ENCODE measurements around the gene RMND1.
"Not testable (repeated sequence)": the region's sequence is repeated elsewhere in the genome, so short reads cannot be mapped to it uniquely, and the experiment has no call there.

Gene RMND1

DNA sequence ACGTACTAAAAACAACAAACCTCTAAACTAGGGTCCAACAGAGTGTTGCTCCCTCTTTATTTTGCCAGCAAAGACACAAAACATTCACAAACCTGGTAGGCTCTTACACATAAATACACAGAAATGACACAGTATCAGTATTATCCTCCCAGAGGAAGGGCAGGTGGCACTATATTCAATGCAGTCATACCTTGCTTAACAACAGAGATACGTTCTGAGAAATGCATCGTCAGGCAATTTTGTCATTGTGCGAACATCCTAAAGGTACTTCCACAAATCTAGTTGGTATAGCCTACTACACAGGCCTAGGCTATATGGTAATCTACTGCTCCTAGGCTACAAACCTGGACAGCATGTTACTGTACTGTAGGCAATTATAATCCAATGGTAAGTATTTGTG lies 70.2 kb downstream of the RMND1 start:
- DNase-seq, result no peak

DNA sequence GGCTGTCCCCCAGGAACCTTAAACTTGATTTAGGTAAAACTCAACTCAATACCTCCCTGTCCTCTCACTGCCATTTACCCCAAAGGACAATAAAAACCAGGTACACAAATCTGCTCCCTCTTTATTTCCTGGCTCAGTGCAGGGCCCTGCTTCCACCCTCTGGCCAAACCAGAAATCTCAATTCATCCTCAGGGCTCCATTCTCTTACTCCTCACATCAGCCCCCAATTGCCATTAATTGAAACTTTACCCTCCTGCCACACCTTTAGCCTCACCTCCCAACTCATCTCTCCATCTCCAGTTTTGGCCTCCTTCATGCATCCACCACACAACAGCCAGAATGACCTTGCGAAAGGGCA lies 71.1 kb downstream of the RMND1 start:
- no peak for DNase-seq

DNA sequence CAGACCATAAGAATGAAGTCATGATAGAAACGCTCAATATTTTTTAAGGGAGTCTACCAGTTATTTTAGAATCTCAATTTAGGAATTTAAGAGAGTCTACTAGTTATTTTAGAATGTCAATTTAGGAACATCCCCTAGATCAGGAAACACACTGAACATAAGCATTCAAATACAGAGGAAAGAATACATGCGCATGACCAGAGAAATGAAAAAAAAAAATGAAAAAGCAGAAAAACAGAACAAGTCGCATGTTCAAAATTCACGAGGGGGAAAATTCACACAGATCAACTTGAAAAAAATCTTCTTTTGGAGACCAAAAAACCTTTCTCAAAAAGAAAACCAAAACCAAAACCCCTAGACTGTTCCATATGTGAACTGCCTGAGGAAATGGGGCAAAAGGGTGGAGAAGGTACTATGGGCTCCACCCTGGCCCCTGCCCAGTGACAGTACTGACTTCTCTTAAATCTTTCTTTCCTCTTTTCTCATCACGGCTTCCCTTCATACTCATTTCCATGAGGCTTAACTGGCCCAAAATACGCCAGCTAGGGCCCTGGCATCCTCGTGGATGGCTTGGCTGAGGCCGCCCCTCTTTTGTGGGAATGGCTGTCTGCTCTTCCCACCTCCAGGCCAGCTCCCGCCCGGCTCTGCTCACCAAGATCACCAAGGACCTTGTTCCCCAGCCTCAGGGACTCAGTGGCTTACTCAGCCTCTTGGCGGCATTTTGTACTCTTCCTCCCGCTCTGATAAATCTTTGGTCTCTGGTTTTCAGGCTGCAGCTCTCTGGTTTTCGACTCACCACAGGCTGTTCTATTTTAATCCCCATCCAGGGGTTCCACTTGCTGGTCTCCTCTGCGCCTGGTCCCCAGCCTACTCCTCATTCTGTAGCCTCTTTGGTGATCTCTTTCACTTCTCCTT lies 71.7 kb downstream of the RMND1 start:
- no peak for DNase-seq

DNA sequence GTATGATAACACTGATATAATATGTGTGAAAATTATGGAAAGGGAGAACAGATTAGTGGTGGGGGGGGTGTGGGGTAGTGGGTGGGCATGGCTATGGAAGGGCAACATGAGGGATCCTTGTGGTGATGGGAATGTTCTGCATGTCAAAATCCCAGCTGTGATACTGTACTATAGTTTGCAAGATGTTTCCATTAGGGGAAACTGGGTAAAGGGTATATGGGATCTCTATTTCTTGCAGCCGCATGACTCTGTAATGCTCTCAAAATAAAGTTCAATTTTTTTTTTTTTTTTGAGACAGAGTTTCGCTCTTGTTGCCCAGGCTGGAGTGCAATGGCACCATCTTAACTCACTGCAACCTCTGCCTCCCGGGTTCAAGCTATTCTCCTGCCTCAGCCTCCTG lies 74.8 kb downstream of the RMND1 start:
- no peak for DNase-seq

DNA sequence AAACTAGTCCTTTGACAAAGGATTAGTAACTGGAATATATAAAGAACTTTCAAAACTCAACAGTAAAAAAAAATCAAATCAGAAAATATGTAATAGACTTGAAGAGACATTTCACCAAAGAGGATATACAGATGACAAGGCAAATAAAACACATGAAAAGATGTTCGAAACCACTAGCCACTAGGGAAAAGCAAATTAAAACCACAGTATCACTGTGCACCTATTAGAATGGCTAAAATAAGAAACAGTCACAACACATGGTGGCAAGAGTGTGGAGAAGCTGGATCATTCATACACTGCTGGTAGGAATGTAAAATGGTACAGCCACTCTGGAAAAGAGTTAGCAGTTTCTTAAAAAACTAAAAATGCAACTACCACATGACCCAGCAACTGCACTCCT lies 75.5 kb downstream of the RMND1 start:
- no peak for DNase-seq

DNA sequence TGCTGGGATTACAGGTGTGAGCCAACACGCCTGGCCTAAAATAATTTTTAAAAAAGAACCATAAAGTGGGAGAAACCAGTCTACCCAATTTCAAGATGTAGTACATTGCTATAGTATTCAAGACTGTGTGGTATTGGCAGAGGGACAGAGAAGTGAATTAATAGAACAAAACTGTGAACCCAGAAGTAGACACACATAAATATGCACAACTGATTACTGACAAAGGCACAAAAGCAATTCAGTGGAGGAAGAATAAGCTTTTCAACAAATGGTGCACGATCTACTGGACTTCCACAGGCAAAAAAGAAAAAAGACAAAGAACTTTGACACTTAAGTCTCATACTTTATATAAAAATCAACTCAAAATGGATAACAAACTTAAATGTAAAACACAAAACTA lies 76.1 kb downstream of the RMND1 start:
- no peak for DNase-seq

DNA sequence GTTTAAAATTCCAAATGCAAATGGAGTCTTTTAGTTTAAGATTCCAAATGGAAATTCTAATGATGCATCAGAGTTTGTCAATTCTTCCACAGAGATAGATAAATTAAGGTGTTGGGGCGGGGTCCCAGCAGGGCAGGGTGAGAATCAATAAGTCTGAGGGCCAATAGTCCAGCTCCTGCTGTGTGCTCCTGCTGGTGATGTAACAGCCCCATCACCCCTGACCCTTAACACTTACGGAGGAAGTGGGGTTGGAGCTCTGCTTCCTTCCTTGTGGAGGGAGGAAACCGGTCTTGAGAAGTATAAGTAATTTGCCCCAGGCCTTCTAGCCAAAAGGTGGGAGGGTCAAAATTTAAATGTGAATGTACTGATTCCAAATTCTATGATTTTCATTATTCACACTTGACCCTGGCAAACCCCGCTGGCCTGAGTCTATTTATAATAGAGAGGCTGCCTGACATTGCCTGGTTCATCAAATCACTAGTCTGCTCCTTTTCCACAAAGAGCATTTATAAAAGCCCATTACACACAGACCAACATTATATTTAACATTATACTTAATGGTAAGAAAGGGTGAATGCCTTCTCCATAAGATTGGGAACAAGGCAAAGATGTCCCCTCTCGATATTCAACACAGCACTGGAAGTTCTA lies 77.8 kb downstream of the RMND1 start:
- DNase-seq, result no peak

DNA sequence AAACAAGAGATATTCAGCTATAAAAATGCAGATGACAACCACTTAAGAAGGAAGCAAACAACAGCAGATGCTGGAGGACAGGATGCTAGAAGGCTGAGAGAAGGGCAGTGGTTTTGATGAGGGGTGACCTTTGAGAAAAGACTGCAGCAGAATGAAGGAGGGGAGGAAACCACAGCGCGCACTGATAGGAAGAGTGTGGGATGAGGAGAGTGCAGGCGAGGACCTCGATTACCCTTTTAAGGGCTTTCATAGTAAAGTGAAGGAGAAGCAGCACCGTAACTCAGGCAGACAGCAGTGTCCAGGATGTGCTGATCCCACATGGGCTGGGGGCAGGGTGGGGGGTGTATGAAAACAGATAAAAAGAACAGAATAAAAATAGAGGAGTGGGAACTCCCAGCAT lies 79.8 kb downstream of the RMND1 start:
- DNase-seq, result no peak

DNA sequence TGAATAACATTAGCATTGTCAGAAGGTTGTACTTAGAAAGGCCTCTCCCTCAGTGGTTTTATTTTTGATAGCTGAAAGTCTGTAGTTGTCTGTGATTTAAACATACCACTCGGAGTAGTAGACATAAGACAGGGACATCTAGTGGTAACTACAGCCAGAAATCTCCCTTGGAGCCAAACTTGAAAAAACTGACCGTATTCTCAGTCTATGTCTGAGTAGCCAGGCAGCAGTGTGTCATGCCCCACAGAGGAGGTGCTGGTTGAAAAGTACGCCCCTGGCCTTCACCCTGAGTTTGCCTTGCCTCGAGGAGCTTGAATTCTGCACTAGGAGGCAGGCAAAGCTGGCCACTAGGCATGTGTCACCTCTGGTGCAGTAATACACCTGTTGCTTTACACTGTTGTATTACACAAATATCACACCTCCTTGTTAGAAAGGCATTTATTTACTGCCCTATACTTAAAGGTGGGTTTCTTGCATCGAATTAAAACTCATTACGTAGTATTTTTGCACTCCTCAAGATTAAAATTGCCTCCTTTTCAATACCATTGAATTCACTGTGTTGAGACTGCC lies 81.3 kb downstream of the RMND1 start:
- DNase-seq, result no peak

DNA sequence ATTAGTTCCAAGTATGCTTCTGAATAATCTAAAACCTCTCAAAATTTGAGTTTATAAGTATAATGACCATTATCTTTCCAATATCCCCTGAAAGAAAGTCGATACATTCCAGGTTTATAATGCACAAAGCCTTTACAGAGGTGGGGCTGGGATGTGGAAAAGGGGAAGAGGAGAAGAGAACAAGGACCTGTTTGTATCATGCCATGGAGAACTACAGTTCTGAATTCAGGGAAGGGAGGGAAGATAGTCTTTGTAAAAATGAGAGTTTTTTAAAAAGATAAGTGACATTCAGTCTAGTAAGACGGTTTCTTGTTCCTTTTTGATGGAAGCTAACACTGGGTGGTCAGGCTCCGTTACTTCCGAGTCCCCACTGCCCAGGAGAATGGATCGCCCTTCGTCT lies 86.7 kb downstream of the RMND1 start:
- no peak for DNase-seq

DNA sequence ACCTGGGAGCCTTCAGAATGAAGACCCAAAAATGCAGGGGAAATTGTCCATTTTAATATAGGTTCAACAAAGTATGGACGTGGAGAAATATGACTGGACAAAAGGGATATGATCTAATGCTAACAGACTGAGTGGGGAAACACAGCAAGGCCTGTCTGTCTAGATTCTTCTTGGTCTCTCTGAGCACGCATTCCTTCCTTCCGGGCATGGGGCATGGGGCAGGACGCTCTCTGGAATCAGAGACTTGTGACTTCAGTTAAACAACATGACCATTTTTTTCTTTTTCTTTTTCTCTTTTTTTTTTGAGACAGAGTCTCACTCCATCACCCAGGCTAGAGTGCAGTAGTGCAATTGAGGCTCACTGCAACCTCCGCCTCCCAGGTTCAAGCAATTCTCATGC lies 92.4 kb downstream of the RMND1 start:
- DNase-seq, result no peak

DNA sequence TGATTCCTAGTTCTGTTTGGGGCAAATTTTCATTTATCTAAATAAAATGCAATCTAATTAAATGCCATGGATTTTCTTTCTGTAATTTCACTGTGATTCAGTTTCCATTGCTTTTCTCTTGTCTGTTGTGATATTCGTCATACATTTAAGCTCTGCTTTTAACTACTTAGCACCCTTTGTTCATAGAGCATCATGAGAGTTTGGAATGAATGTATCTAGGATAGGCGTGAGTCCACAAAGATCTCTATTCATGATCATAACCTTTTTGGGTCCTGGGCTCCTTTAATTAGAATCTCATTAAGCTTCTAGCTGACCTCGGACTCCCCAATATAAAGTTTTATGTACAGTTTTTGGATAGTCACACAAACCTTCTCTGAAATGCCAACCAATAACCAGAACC lies 93.5 kb downstream of the RMND1 start:
- no peak for DNase-seq

DNA sequence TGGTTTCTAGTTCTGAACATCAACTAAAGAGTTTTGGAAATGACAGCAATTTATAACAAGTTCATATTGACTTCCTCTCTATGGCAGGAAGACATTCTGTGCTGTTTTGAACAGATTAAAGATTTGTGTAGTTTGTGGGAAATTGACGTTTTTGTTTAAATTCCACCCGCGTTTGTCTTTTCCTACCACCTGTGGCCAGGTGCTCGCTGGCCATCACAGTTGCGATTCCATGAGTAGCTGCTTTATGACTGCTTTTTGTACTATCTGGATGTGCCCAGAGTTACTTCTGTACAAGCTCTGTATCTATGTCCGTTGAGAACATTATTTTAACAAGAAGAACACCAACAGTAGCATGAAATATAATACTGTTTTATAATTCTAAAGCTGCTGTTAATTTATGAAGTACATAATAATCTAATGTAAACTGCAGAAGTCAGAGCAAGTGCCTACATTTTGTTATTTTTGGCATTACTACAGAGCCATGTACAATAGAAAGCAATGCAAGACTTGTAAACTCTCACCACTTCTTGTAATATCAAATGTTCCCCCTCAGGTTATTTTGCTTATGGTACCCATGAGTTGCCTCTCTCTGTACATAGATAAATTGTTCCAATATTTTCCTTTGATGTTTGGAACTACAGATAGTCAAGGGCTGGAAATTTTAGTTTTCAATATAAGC lies 94.0 kb downstream of the RMND1 start:
- DNase-seq, result no peak

DNA sequence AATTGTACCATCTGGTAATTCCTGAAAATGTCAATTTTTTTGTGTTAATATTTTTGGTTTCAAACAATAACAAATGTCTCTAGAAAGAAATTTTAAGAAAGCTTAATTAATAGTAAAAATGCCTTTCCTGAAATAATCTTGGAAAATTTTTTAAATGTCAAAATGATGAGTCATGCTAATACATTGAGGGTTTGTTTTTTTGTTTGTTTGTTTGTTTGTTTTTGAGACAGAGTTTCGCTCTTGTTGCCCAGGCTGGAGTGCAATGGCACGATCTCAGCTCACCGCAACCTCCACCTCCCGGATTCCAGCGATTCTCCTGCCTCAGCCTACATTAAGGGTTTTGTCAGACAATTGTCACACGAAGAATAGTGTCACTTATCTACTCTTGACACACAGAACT lies 94.9 kb downstream of the RMND1 start:
- not testable (repeated sequence) for DNase-seq
